Astrocyte (in vitro differentiated cells and primary cell): ENCODE results near the gene PTOV1. TPM values are rescaled to one million over a fixed set of nuclear protein-coding genes. Genes with fewer than 3 reads are reported as not detected.

ENCODE experiments used
- DNase-seq: peaks from one replicate; pipeline ENCODE4 v3.0.0-alpha.2; 2010; ENCODE audit warnings: low read depth
- FAIRE-seq: peaks from 2 replicates; lab custom pipeline; 2011; peaks lifted over from hg19 to GRCh38; lab: Jason Lieb, UNC
- H2AFZ ChIP-seq: 2 replicates; pipeline ENCODE4 v1.6.0; 2012; ENCODE audit warnings: low read depth, low read length, inconsistent platforms
- H3K27ac ChIP-seq: 2 replicates; pipeline ENCODE4 v1.5.1; 2011; ENCODE audit warnings: low read depth, low read length, inconsistent platforms
- H3K27me3 ChIP-seq: 2 replicates; pipeline ENCODE4 v1.6.0; 2011; ENCODE audit warnings: low read length, inconsistent platforms; ENCODE audit not compliant: insufficient read depth
- H3K36me3 ChIP-seq: 2 replicates; pipeline ENCODE4 v1.5.1; 2011; ENCODE audit warnings: low read length, inconsistent platforms; ENCODE audit not compliant: insufficient read depth
- H3K4me1 ChIP-seq: 2 replicates; pipeline ENCODE4 v1.5.1; 2011; ENCODE audit warnings: low read length, inconsistent platforms; ENCODE audit not compliant: insufficient read depth
- H3K4me2 ChIP-seq: 2 replicates; pipeline ENCODE4 v1.6.0; 2012; ENCODE audit warnings: low read length, inconsistent platforms
- H3K4me3 ChIP-seq: 2 replicates; pipeline ENCODE4 v1.5.1; 2011; ENCODE audit warnings: low read depth, mild to moderate bottlenecking, low read length, inconsistent platforms; ENCODE audit not compliant: insufficient read depth
- H3K79me2 ChIP-seq: 2 replicates; pipeline ENCODE4 v1.6.0; 2012; ENCODE audit warnings: mild to moderate bottlenecking, low read length, inconsistent platforms; ENCODE audit not compliant: insufficient read depth
- H3K9ac ChIP-seq: 2 replicates; pipeline ENCODE4 v1.6.0; 2012; ENCODE audit warnings: mild to moderate bottlenecking, low read length, inconsistent platforms
- H3K9me3 ChIP-seq: 2 replicates; pipeline ENCODE4 v1.5.1; 2012; ENCODE audit warnings: low read depth, mild to moderate bottlenecking, low read length, inconsistent platforms; ENCODE audit not compliant: insufficient read depth
- H4K20me1 ChIP-seq: 2 replicates; pipeline ENCODE4 v1.6.0; 2012; ENCODE audit warnings: low read length, inconsistent platforms; ENCODE audit not compliant: insufficient read depth
- H3K27ac Mint-ChIP-seq: one replicate; pipeline ENCODE4 v1.8.0; 2021; ENCODE audit warnings: mild to moderate bottlenecking, mixed read lengths; ENCODE audit not compliant: unreplicated experiment
- H3K27me3 Mint-ChIP-seq: one replicate; pipeline ENCODE4 v1.8.0; 2021; ENCODE audit warnings: low read depth, mixed read lengths; ENCODE audit not compliant: unreplicated experiment
- H3K36me3 Mint-ChIP-seq: one replicate; pipeline ENCODE4 v1.8.0; 2021; ENCODE audit warnings: low read depth, mixed read lengths; ENCODE audit not compliant: unreplicated experiment
- H3K4me1 Mint-ChIP-seq: one replicate; pipeline ENCODE4 v1.8.0; 2021; ENCODE audit warnings: low read depth, mixed read lengths; ENCODE audit not compliant: unreplicated experiment
- H3K4me3 Mint-ChIP-seq: one replicate; pipeline ENCODE4 v1.8.0; 2021; ENCODE audit warnings: mild to moderate bottlenecking, moderate library complexity, mixed read lengths; ENCODE audit not compliant: unreplicated experiment
- H3K9me3 Mint-ChIP-seq: one replicate; pipeline ENCODE4 v1.8.0; 2021; ENCODE audit warnings: mild to moderate bottlenecking, mixed read lengths; ENCODE audit not compliant: unreplicated experiment
- CTCF ChIP-seq: IDR thresholded peaks from 2 replicates; pipeline ENCODE4 v1.5.1; 2011; ENCODE audit warnings: low read depth, mild to moderate bottlenecking, inconsistent platforms, low read length, moderate library complexity; ENCODE audit not compliant: insufficient read depth
- EZH2 ChIP-seq: IDR thresholded peaks from 2 replicates; pipeline ENCODE4 v1.6.1; 2012; ENCODE audit warnings: mild to moderate bottlenecking, low read length, inconsistent platforms; ENCODE audit not compliant: insufficient read depth
- total RNA-seq: library from RNA; stranded (reverse); gene quantifications from 2 replicates; pipeline ENCODE4 v1.2.1, GENCODE V29; 2021

The PTOV1 gene
- total RNA-seq, 1 donor from 2014 or later, result 162 TPM

GRCh38 chr19:49853852-49854377 is 3.0 kb downstream of the PTOV1 start:
- Mint-ChIP-seq H3K9me3 (peaks cover 7% of the 10 kb centered on the region), H3K27ac (no peak overlapping the region), H3K36me3 (peaks cover 14% of the 10 kb centered on the region), H3K4me1 (peaks cover 18% of the 10 kb centered on the region), H3K27me3 (no peaks in the 10 kb centered on the region), H3K4me3 (peak overlapping the region; percentile 54)
- no peak for FAIRE-seq
- H3K9ac ChIP-seq, result no peak overlapping the region
- H4K20me1 ChIP-seq, result peaks cover 73% of the 10 kb centered on the region
- no peak overlapping the region for H3K27ac ChIP-seq
- H3K9me3 ChIP-seq, result no peaks in the 10 kb centered on the region
- H3K4me1 ChIP-seq, result peaks cover 30% of the 10 kb centered on the region
- peak overlapping the region; percentile 7 for H3K4me2 ChIP-seq
- H3K79me2 ChIP-seq, result peaks cover 57% of the 10 kb centered on the region
- no peaks in the 10 kb centered on the region for H3K27me3 ChIP-seq
- no peak overlapping the region for H3K4me3 ChIP-seq
- H2AFZ ChIP-seq, result no peak overlapping the region
- DNase-seq, result no peak
- TF ChIP-seq EZH2 (no peak), CTCF (no peak)
- H3K36me3 ChIP-seq, result no peaks in the 10 kb centered on the region

DNA sequence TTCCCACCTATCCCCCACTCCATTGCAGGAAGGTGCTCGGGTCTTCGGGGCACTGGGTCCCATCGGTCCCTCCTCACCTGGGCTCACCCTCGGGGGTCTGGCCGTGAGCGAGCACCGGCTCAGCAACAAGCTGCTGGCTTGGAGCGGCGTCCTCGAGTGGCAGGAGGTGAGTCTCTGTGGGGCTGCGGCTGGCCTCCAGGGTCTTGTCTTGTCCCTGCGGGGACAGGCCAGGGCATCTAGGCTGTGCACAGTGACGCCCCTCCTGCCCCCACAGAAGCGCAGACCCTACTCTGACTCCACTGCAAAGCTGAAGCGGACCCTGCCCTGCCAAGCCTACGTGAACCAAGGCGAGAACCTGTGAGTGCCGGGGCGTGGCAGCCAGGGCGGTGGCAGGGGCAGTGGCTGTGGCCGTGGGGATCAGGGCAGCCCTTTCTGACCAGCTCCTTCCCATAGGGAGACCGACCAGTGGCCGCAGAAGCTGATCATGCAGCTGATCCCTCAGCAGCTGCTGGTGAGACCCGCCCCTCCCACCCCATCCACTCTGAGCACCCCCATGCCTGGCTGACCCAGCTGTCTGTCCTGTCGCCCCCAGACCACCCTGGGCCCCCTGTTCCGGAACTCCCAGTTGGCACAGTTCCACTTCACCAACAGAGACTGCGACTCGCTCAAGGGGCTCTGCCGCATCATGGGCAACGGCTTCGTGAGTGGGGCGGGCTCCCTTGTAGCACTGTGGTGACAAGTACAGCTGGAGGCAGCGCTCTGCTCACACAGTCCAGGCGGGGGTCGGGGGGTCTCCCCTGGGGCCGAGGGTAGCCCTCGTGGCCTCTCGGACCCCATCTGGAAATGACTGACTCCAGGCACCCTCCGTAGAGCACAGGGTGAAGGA is 3.7 kb downstream of the PTOV1 start:
- FAIRE-seq (no peak), DNase-seq (no peak)
- H3K79me2 ChIP-seq, result peaks cover 53% of the 10 kb centered on the region
- Mint-ChIP-seq H3K27me3 (no peaks in the 10 kb centered on the region), H3K36me3 (peaks cover 12% of the 10 kb centered on the region), H3K9me3 (peaks cover 2% of the 10 kb centered on the region), H3K4me3 (no peak overlapping the region), H3K27ac (no peak overlapping the region), H3K4me1 (peaks cover 21% of the 10 kb centered on the region)
- H3K36me3 ChIP-seq, result no peaks in the 10 kb centered on the region
- TF ChIP-seq CTCF (no peak), EZH2 (no peak)
- no peak overlapping the region for H3K4me2 ChIP-seq
- no peak overlapping the region for H3K9ac ChIP-seq
- H3K9me3 ChIP-seq, result no peaks in the 10 kb centered on the region
- H3K4me3 ChIP-seq, result no peak overlapping the region
- peaks cover 76% of the 10 kb centered on the region for H4K20me1 ChIP-seq
- H3K27me3 ChIP-seq, result no peaks in the 10 kb centered on the region
- H2AFZ ChIP-seq, result no peak overlapping the region
- H3K4me1 ChIP-seq, result peaks cover 34% of the 10 kb centered on the region
- H3K27ac ChIP-seq, result no peak overlapping the region
